Activated CD8-positive, alpha-beta memory T cell treated with anti-CD3 and anti-CD28 coated beads for 4 hours (primary cell): Measurements from ENCODE around the gene SLC8A1.

Experiments used
- DNase-seq, 2 donors: peaks; one replicate each; pipeline ENCODE4 v3.0.0-alpha.2; 2020; ENCODE audit warnings: low read depth in 2 of 2

SLC8A1 gene

GRCh38 chr2:40458271-40458794 is 6.4 kb upstream of the SLC8A1 start:
- DNase-seq, result no peak

GRCh38 chr2:40457837-40458236 is 5.9 kb upstream of the SLC8A1 start:
- no peak for DNase-seq

GRCh38 chr2:40457366-40457765 is 5.5 kb upstream of the SLC8A1 start:
- no peak for DNase-seq

GRCh38 chr2:40456926-40457325 is 5.0 kb upstream of the SLC8A1 start:
- DNase-seq, result no peak

GRCh38 chr2:40455661-40456060 is 3.8 kb upstream of the SLC8A1 start:
- no peak for DNase-seq

GRCh38 chr2:40454321-40454720 is 2.4 kb upstream of the SLC8A1 start:
- DNase-seq, result no peak

GRCh38 chr2:40452786-40453185 is 896 bp upstream of the SLC8A1 start:
- no peak for DNase-seq

GRCh38 chr2:40450796-40451430 is 977 bp downstream of the SLC8A1 start:
- no peak for DNase-seq

GRCh38 chr2:40450066-40450795 is 1.7 kb downstream of the SLC8A1 start:
- DNase-seq, result no peak

- no peak for DNase-seq
Observed at GRCh38 chr2:40448476-40449079, 3.3 kb downstream of the SLC8A1 start.

- DNase-seq, result no peak
Observed at GRCh38 chr2:40445467-40445866, 6.4 kb downstream of the SLC8A1 start.

GRCh38 chr2:40440835-40441234 is 11.1 kb downstream of the SLC8A1 start:
- no peak for DNase-seq

- no peak for DNase-seq
Observed at GRCh38 chr2:40439473-40439872, 12.4 kb downstream of the SLC8A1 start.

- DNase-seq, result no peak
Observed at GRCh38 chr2:40436093-40436475, 15.8 kb downstream of the SLC8A1 start.

GRCh38 chr2:40435426-40436092 is 16.3 kb downstream of the SLC8A1 start:
- DNase-seq, result no peak

GRCh38 chr2:40434731-40435271 is 17.1 kb downstream of the SLC8A1 start:
- no peak for DNase-seq

GRCh38 chr2:40433736-40434135 is 18.2 kb downstream of the SLC8A1 start:
- DNase-seq, result no peak

- DNase-seq, result no peak
Observed at GRCh38 chr2:40432921-40433483, 18.9 kb downstream of the SLC8A1 start.

- DNase-seq, result no peak
Observed at GRCh38 chr2:40431600-40431955, 20.3 kb downstream of the SLC8A1 start.

GRCh38 chr2:40430776-40431599 is 20.9 kb downstream of the SLC8A1 start:
- DNase-seq, result no peak

- no peak for DNase-seq
Observed at GRCh38 chr2:40428439-40428838, 23.5 kb downstream of the SLC8A1 start.
